NCI-H2081 (cell line): Measurements from ENCODE around the gene RPS6KA3.
"Not testable (repeated sequence)": the region's sequence is repeated elsewhere in the genome, so short reads cannot be mapped to it uniquely, and the experiment has no call there.

Source experiments
- DNase-seq, 2 experiments: peaks; one replicate each; lab custom pipeline; 2025; lab: John Stamatoyannopoulos, UW

Gene RPS6KA3

GRCh38 chrX:20218836-20219505 is 47.7 kb downstream of the RPS6KA3 start:
- no peak for DNase-seq

- no peak for DNase-seq
Observed at GRCh38 chrX:20217906-20218305, 48.8 kb downstream of the RPS6KA3 start.

- DNase-seq = peak; percentile 8 to 51
Observed at GRCh38 chrX:20217271-20217670, 49.4 kb downstream of the RPS6KA3 start.

- DNase-seq = no peak
Observed at GRCh38 chrX:20215565-20215964, 51.1 kb downstream of the RPS6KA3 start.

- no peak for DNase-seq
Observed at GRCh38 chrX:20212486-20213089, 54.1 kb downstream of the RPS6KA3 start.

GRCh38 chrX:20211261-20211786 is 55.4 kb downstream of the RPS6KA3 start:
- DNase-seq = no peak

GRCh38 chrX:20205927-20206708 is 60.6 kb downstream of the RPS6KA3 start:
- no peak for DNase-seq

- DNase-seq = no peak
Observed at GRCh38 chrX:20204351-20204750, 62.4 kb downstream of the RPS6KA3 start.

GRCh38 chrX:20197641-20198210 is 69.0 kb downstream of the RPS6KA3 start:
- no peak for DNase-seq

GRCh38 chrX:20189171-20189570 is 77.5 kb downstream of the RPS6KA3 start:
- DNase-seq = no peak

- no peak for DNase-seq
Observed at GRCh38 chrX:20181598-20182329, 84.9 kb downstream of the RPS6KA3 start.

GRCh38 chrX:20177093-20177492 is 89.6 kb downstream of the RPS6KA3 start:
- DNase-seq = no peak

- DNase-seq = no peak
Observed at GRCh38 chrX:20173856-20174255, 92.9 kb downstream of the RPS6KA3 start.

- no peak for DNase-seq
Observed at GRCh38 chrX:20173313-20173712, 93.4 kb downstream of the RPS6KA3 start.

- DNase-seq = no peak
Observed at GRCh38 chrX:20171887-20172286, 94.8 kb downstream of the RPS6KA3 start.

- DNase-seq = not testable (repeated sequence)
Observed at GRCh38 chrX:20162516-20162915, 104.2 kb downstream of the RPS6KA3 start.

- DNase-seq = no peak
Observed at GRCh38 chrX:20159797-20160385, 106.8 kb downstream of the RPS6KA3 start.

- DNase-seq = no peak
Observed at GRCh38 chrX:20151689-20152088, 115.0 kb downstream of the RPS6KA3 start.

- no peak for DNase-seq
Observed at GRCh38 chrX:20149326-20149725, 117.4 kb downstream of the RPS6KA3 start.

- DNase-seq = no peak
Observed at GRCh38 chrX:20147561-20147960, 119.1 kb downstream of the RPS6KA3 start.

GRCh38 chrX:20144491-20144890 is 122.2 kb downstream of the RPS6KA3 start:
- no peak for DNase-seq
